Fibroblast of skin of abdomen (primary cell): ENCODE measurements around the gene SYT2.
"Not testable (repeated sequence)": the region's sequence is repeated elsewhere in the genome, so short reads cannot be mapped to it uniquely, and the experiment has no call there.

Experiments
- DNase-seq: peaks from one replicate; pipeline ENCODE4 v3.0.0-alpha.2; 2013

Gene SYT2

GRCh38 chr1:202639500-202639899 is 70.8 kb downstream of the SYT2 start:
- no peak for DNase-seq

- DNase-seq = not testable (repeated sequence)
Observed at GRCh38 chr1:202638701-202639305, 71.5 kb downstream of the SYT2 start.

- DNase-seq = no peak
Observed at GRCh38 chr1:202638019-202638700, 72.1 kb downstream of the SYT2 start.

- not testable (repeated sequence) for DNase-seq
Observed at GRCh38 chr1:202637321-202638018, 72.8 kb downstream of the SYT2 start.

GRCh38 chr1:202636171-202636570 is 74.1 kb downstream of the SYT2 start:
- DNase-seq = not testable (repeated sequence)

GRCh38 chr1:202632241-202632640 is 78.0 kb downstream of the SYT2 start:
- DNase-seq = no peak

GRCh38 chr1:202631076-202631923 is 79.0 kb downstream of the SYT2 start:
- DNase-seq = no peak

GRCh38 chr1:202630541-202630940 is 79.7 kb downstream of the SYT2 start:
- DNase-seq = no peak

GRCh38 chr1:202630096-202630495 is 80.2 kb downstream of the SYT2 start:
- not testable (repeated sequence) for DNase-seq

GRCh38 chr1:202629257-202629811 is 80.9 kb downstream of the SYT2 start:
- DNase-seq = not testable (repeated sequence)

GRCh38 chr1:202628646-202629215 is 81.5 kb downstream of the SYT2 start:
- DNase-seq = no peak

GRCh38 chr1:202627841-202628565 is 82.3 kb downstream of the SYT2 start:
- DNase-seq = no peak

- DNase-seq = not testable (repeated sequence)
Observed at GRCh38 chr1:202627036-202627435, 83.2 kb downstream of the SYT2 start.

GRCh38 chr1:202625416-202626360 is 84.6 kb downstream of the SYT2 start:
- DNase-seq = peak; percentile 66

- DNase-seq = no peak
Observed at GRCh38 chr1:202624781-202625108, 85.5 kb downstream of the SYT2 start.

- no peak for DNase-seq
Observed at GRCh38 chr1:202624088-202624780, 86.0 kb downstream of the SYT2 start.

GRCh38 chr1:202623476-202623875 is 86.8 kb downstream of the SYT2 start:
- DNase-seq = not testable (repeated sequence)

- DNase-seq = peak; percentile 63
Observed at GRCh38 chr1:202623075-202623474, 87.2 kb downstream of the SYT2 start.

- DNase-seq = no peak
Observed at GRCh38 chr1:202622388-202622787, 87.9 kb downstream of the SYT2 start.

GRCh38 chr1:202621446-202621845 is 88.8 kb downstream of the SYT2 start:
- no peak for DNase-seq
